ENCODE data around the gene RNF39.
"Not testable (repeated sequence)": the region's sequence is repeated elsewhere in the genome, so short reads cannot be mapped to it uniquely, and the experiment has no call there.

Gene RNF39

GRCh38 chr6:30075094-30075789, at the start of gene RNF39:
Gene RNF39 (minus strand): TSS chr6:30075769. CDS start chr6:30075585, 184 bp downstream.
- no peak for DNase-seq (ENCODE audit: low read depth)

GRCh38 chr6:30122515-30122914, 46.9 kb upstream of the RNF39 start:
- no peak for DNase-seq (ENCODE audit: low read depth)

GRCh38 chr6:30121446-30122366, 46.1 kb upstream of the RNF39 start:
- no peak for DNase-seq (ENCODE audit: low read depth)

GRCh38 chr6:30118691-30119090, 43.1 kb upstream of the RNF39 start:
- not testable (repeated sequence) for DNase-seq (ENCODE audit: low read depth)

- no peak for DNase-seq (ENCODE audit: low read depth)
Measured at GRCh38 chr6:30116724-30117123, 41.2 kb upstream of the RNF39 start.

GRCh38 chr6:30113841-30114240, 38.3 kb upstream of the RNF39 start:
- no peak for DNase-seq (ENCODE audit: low read depth)

- DNase-seq (ENCODE audit: low read depth), result no peak
Measured at GRCh38 chr6:30113003-30113759, 37.6 kb upstream of the RNF39 start, which contains the start of gene TRIM31. Gene TRIM31 (minus strand): TSS chr6:30113090. CDS start chr6:30112805, 285 bp downstream.

- no peak for DNase-seq (ENCODE audit: low read depth)
Measured at GRCh38 chr6:30112402-30112994, 36.9 kb upstream of the RNF39 start.

GRCh38 chr6:30111266-30111856, 35.8 kb upstream of the RNF39 start:
- DNase-seq (ENCODE audit: low read depth), result no peak

- DNase-seq (ENCODE audit: low read depth), result no peak
Measured at GRCh38 chr6:30104661-30105060, 29.1 kb upstream of the RNF39 start.

GRCh38 chr6:30103872-30104179, 28.3 kb upstream of the RNF39 start:
- no peak for DNase-seq (ENCODE audit: low read depth)

- DNase-seq (ENCODE audit: low read depth), result peak; percentile 84
Measured at GRCh38 chr6:30102970-30103871, 27.7 kb upstream of the RNF39 start.

- DNase-seq (ENCODE audit: low read depth), result peak; percentile 94
Measured at GRCh38 chr6:30102414-30102969, 26.9 kb upstream of the RNF39 start.

GRCh38 chr6:30101444-30102413, 26.2 kb upstream of the RNF39 start:
- peak; percentile 84 for DNase-seq (ENCODE audit: low read depth)

- DNase-seq (ENCODE audit: low read depth), result no peak
Measured at GRCh38 chr6:30100585-30101443, 25.2 kb upstream of the RNF39 start.

- DNase-seq (ENCODE audit: low read depth), result no peak
Measured at GRCh38 chr6:30100154-30100553, 24.6 kb upstream of the RNF39 start.

GRCh38 chr6:30097902-30098768, 22.6 kb upstream of the RNF39 start:
- DNase-seq (ENCODE audit: low read depth), result no peak

All from amniotic epithelial cell (primary cell).